ENCODE data around the gene AGAP3. TPM values are rescaled to one million over a fixed set of nuclear protein-coding genes. Genes with fewer than 3 reads are reported as not detected.

The AGAP3 gene
- total and polyA plus RNA-seq, 4 donors: 3.9 to 27.0 (median 17.6) TPM

DNA sequence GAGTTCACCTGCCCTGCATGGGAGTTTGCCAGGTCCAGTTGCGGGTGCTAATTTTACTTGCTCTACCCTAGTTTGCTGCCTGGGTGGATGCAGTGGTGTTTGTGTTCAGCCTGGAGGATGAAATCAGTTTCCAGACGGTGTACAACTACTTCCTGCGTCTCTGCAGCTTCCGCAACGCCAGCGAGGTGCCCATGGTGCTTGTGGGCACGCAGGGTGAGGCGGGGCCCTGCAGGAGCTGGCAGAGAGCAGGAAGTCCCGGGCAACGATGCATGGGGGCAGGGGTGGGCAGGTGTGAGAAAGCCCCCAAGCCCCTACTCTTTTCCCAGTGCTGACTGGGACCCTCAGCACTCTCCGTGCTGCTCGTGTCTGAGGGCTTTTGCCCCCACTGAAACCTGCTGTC is 31.3 kb downstream of the AGAP3 start:
- WGBS: 91% methylated on average over 12 of the region's 12 CpGs
- Histone ChIP-seq H3K9ac (ENCODE audit: low read depth in 1 of 2, low read length in 2 of 2) (no peak overlapping the region), H3K36me3 (ENCODE audit: control insufficient read depth in 4 of 4, insufficient read depth in 3 of 4, low read depth in 1 of 4, low read length in 3 of 4) (peaks cover 5 to 37% (median 12%) of the 10 kb centered on the region in 4 donors), H3K4me3 (ENCODE audit: low read depth in 1 of 3, low read length in 3 of 3) (no peak overlapping the region), H3K27ac (ENCODE audit: low read depth in 1 of 2, low read length in 2 of 2) (no peak overlapping the region), H3K9me3 (ENCODE audit: control insufficient read depth in 4 of 4, low read length in 3 of 4) (no peaks in the 10 kb centered on the region), H3K4me1 (ENCODE audit: control insufficient read depth in 4 of 4, insufficient read depth in 4 of 4, low read length in 3 of 4) (no peaks in the 10 kb centered on the region), H3K27me3 (ENCODE audit: control insufficient read depth in 4 of 4, insufficient read depth in 4 of 4, low read length in 3 of 4) (no peaks in the 10 kb centered on the region)
- TF ChIP-seq, protein P1, sequence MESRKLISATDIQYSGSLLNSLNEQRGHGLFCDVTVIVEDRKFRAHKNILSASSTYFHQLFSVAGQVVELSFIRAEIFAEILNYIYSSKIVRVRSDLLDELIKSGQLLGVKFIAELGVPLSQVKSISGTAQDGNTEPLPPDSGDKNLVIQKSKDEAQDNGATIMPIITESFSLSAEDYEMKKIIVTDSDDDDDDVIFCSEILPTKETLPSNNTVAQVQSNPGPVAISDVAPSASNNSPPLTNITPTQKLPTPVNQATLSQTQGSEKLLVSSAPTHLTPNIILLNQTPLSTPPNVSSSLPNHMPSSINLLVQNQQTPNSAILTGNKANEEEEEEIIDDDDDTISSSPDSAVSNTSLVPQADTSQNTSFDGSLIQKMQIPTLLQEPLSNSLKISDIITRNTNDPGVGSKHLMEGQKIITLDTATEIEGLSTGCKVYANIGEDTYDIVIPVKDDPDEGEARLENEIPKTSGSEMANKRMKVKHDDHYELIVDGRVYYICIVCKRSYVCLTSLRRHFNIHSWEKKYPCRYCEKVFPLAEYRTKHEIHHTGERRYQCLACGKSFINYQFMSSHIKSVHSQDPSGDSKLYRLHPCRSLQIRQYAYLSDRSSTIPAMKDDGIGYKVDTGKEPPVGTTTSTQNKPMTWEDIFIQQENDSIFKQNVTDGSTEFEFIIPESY (IDR thresholded peaks at IDR 0.05): no peak
- TF ChIP-seq, protein P2, sequence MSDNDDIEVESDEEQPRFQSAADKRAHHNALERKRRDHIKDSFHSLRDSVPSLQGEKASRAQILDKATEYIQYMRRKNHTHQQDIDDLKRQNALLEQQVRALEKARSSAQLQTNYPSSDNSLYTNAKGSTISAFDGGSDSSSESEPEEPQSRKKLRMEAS (IDR thresholded peaks at IDR 0.05): no peak
- TF ChIP-seq, protein P3, sequence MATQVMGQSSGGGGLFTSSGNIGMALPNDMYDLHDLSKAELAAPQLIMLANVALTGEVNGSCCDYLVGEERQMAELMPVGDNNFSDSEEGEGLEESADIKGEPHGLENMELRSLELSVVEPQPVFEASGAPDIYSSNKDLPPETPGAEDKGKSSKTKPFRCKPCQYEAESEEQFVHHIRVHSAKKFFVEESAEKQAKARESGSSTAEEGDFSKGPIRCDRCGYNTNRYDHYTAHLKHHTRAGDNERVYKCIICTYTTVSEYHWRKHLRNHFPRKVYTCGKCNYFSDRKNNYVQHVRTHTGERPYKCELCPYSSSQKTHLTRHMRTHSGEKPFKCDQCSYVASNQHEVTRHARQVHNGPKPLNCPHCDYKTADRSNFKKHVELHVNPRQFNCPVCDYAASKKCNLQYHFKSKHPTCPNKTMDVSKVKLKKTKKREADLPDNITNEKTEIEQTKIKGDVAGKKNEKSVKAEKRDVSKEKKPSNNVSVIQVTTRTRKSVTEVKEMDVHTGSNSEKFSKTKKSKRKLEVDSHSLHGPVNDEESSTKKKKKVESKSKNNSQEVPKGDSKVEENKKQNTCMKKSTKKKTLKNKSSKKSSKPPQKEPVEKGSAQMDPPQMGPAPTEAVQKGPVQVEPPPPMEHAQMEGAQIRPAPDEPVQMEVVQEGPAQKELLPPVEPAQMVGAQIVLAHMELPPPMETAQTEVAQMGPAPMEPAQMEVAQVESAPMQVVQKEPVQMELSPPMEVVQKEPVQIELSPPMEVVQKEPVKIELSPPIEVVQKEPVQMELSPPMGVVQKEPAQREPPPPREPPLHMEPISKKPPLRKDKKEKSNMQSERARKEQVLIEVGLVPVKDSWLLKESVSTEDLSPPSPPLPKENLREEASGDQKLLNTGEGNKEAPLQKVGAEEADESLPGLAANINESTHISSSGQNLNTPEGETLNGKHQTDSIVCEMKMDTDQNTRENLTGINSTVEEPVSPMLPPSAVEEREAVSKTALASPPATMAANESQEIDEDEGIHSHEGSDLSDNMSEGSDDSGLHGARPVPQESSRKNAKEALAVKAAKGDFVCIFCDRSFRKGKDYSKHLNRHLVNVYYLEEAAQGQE (IDR thresholded peaks at IDR 0.05): no peak
- TF ChIP-seq RXRA (IDR thresholded peaks at IDR 0.05) (no peak), FOXA2 (IDR thresholded peaks at IDR 0.05) (no peak), TAF1 (conservative IDR thresholded peaks at IDR 0.05) (no peak), YY1 (IDR thresholded peaks at IDR 0.05) (no peak), HNF4G (IDR thresholded peaks at IDR 0.05) (no peak), GABPA (IDR thresholded peaks at IDR 0.05 in 1 of 2, conservative IDR thresholded peaks at IDR 0.05 in 1 of 2) (no peak)
- no peak for DNase-seq (ENCODE audit: low spot score)

DNA sequence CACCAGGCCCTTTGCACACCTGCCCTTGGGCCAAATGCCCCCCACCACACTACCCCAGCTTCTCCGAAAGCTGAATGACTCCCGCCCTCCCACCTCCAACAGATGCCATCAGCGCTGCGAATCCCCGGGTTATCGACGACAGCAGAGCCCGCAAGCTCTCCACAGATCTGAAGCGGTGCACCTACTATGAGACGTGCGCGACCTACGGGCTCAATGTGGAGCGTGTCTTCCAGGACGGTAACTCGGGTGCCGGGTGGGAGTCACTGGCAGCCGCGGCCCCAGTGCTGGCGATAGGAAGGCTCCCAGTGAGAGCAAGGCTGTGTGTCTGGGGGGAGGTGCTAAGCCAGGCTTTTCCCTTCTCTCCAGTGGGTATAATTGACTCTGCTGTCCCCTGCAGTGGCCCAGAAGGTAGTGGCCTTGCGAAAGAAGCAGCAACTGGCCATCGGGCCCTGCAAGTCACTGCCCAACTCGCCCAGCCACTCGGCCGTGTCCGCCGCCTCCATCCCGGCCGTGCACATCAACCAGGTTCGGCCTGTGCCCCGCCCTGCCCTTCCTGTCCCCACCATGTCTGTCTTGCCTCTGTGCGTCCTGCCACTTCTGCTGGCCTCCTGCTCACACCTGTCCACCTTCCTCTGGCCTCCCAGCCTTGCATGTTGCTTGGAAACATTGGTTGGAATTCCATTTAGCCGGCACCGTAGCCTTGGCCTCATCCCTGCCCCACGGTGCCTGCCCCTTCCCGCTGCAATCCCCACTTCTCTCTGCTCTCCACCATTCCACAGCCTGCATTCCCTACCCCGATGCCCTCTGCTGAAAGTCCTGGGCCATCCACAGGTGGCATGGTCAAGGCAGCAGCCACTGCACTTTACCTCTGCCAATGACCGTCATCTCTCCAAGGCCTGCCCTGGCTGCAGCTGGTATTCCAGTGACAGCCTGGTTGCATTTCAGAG is 32.1 kb downstream of the AGAP3 start:
- Histone ChIP-seq H3K36me3 (ENCODE audit: control insufficient read depth in 4 of 4, insufficient read depth in 3 of 4, low read depth in 1 of 4, low read length in 3 of 4) (peaks cover 5 to 37% (median 12%) of the 10 kb centered on the region in 4 donors), H3K9me3 (ENCODE audit: control insufficient read depth in 4 of 4, low read length in 3 of 4) (no peaks in the 10 kb centered on the region), H3K27me3 (ENCODE audit: control insufficient read depth in 4 of 4, insufficient read depth in 4 of 4, low read length in 3 of 4) (no peaks in the 10 kb centered on the region), H3K27ac (ENCODE audit: low read depth in 1 of 2, low read length in 2 of 2) (no peak overlapping the region), H3K4me3 (ENCODE audit: low read depth in 1 of 3, low read length in 3 of 3) (no peak overlapping the region), H3K4me1 (ENCODE audit: control insufficient read depth in 4 of 4, insufficient read depth in 4 of 4, low read length in 3 of 4) (no peaks in the 10 kb centered on the region), H3K9ac (ENCODE audit: low read depth in 1 of 2, low read length in 2 of 2) (no peak overlapping the region)
- DNase-seq (ENCODE audit: low spot score): no peak
- TF ChIP-seq SP1 (IDR thresholded peaks at IDR 0.05) (no peak), RAD21 (IDR thresholded peaks at IDR 0.05) (no peak)
- TF ChIP-seq, protein P1 (IDR thresholded peaks at IDR 0.05): no peak
- TF ChIP-seq, protein P3 (IDR thresholded peaks at IDR 0.05): no peak
- TF ChIP-seq, protein P4, sequence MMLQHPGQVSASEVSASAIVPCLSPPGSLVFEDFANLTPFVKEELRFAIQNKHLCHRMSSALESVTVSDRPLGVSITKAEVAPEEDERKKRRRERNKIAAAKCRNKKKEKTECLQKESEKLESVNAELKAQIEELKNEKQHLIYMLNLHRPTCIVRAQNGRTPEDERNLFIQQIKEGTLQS (IDR thresholded peaks at IDR 0.05): no peak
- TF ChIP-seq, protein P2 (IDR thresholded peaks at IDR 0.05): no peak
- WGBS: 96% methylated on average over 38 of the region's 38 CpGs
